OCI-LY3 (cell line): ENCODE measurements around the gene PSMC3IP.

Experiments used
- CTCF ChIP-seq: fragments of 200-600, 300-600 bp; sonication (generic); IDR thresholded peaks from 2 replicates; pipeline ENCODE4 v1.5.1; 2014; ENCODE audit warnings: antibody characterized with exemption, low read length, low read depth
- EZH2phosphoT487 ChIP-seq: fragments of 200-600 bp; shearing (Covaris generic); IDR thresholded peaks from 2 replicates; pipeline ENCODE4 v1.6.1; 2018; ENCODE audit warnings: antibody characterized with exemption, mixed run types, low read depth

DNA sequence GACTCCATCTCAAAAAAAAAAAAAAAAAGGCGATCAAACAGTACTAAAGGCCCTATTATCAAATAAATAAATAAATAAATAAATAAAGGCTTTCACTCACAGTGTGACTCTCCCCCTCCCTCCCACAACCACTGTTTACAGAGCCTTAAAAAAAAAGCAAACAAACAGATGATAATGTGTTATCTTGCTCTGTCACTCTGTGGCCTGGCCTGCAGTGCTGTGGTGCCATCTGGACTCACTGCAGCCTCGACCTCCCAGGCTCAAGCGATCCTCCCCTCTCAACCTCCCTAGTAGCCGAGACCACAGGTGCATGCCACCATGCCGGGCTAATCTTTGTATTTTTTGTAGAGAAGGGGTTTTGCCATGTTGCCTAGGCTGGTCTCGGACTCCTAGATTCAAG is 49.6 kb downstream of the PSMC3IP start:
- no peak for TF ChIP-seq CTCF
- no peak for TF ChIP-seq EZH2phosphoT487
